Measurements from ENCODE around the gene CDKN2A.

DNA sequence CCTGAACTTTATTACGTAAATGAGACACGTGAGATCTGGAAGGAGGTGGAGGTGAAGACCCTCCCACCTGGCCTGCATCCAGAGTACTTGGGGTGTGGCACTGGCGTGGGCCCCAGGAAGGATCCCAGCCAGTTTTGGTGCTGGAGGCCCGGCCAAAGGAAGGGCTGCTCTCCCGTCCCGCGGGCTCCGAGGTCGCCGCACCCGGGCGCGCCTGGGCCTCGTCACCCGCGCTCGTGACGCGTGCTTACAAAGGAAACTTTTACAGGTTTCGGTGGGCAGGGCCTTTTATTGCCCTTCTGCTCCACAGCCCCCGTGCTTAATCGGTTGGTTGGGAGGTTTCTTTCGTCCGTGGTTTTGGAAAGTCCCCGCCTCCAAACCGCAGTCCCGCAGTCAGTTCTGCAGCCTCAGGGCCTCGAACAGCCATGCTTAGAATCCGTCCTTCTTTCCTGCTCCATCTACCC is 29.2 kb downstream of the CDKN2A start:
- TF ChIP-seq CTCF (conservative IDR thresholded peaks at IDR 0.05; ENCODE audit: low read depth, low read length) = no peak
- TF ChIP-seq EZH2phosphoT487 (IDR thresholded peaks at IDR 0.05; ENCODE audit: borderline replicate concordance, low read length) = no peak
